ENCODE results near the gene SYNC.
"Not testable (repeated sequence)": the region's sequence is repeated elsewhere in the genome, so short reads cannot be mapped to it uniquely, and the experiment has no call there.

Gene SYNC

DNA sequence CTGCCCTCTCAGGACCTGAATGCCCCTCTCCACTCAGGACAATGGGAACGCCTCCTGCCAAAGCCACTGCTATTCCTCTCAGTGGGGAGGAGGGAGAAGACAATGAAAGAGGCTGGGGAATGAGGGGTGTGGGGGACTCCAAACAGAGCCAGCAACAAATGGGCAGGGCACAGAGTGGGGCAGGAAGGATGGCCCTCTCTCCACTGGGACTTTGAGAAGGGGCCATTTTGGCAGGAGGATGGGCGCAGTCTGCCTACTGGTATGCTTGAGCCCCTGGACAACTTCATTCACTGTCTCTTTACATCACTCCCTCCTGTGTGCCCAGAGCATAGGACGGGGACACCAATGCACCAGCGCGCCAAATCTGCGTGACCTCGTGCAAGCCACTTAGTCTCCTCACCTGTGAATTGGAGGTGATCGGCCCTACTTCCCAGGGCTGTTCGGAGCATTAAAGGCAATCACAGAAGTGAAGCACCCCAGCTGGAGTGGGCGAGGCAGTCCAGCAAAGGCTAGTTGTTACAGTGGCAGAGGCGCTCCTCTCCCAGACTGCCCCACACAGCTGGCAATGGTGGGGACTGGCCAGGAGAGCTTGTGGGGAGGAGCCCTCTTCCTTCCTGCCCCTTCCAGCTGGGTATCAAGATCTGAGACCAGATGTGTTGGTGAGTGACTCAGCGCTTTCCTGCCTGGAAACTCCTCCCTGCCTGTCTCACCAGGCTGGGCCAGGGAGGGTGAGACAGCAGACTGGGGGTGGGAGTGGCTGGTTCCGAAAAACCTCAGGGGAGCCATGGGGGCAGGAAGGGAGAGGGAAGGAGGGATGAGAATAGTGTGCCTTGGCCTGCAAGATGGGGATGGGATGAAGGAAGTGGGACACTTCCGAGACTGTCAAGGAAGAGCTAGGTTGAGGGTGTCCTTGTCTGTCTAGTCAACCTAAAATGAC lies 22.4 kb upstream of the SYNC start:
- DNase-seq (ENCODE audit: low read depth), result no peak

DNA sequence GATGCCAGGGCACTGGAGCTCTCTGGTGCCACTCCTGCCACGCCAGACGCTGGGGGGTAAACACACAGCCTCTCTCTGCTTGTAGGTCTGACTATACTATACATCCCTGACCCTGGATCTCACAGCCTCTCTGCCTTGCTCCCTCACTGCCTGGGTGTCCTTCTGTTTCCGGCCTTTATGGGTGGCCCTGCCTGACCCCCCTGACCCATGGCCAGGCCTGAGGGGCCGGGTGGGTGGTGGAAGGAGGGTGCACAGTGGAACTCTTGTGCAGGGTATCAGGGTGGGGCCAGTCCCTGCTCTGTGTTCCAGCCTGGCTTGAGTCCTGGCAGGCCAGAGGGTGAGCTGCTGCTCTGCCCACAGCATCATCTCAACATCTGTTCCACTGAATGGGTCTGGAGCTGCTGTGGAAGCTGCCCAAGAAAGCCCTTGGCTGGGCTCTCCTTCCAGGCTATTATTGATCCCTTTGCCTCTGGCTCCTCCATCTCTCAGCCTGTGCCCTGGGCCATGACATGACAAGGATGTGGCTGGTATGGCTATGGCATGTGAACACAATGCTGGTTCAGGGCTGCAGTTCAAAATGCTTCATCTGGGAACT lies 17.2 kb upstream of the SYNC start:
- DNase-seq (ENCODE audit: low read depth), result no peak

DNA sequence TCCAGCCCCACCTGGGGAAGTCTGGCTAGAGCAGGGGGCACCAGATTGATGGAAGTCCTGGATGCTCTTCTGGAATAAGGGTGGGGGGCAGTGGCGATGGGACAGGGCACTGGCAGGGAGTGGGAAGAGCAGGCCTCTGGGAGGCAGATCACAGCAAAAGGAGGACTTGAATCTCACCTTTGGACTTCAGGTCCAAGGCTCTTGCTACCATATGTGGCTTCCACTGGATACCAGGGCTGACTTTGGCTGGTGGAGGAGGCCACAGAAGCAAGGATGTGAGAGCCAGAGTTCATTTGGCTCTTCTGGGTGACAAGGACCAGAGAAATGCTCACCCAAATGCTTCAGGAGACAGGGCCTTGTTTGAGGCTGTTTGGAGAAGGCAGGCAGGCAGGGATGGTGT lies 16.0 kb upstream of the SYNC start:
- no peak for DNase-seq (ENCODE audit: low read depth)

DNA sequence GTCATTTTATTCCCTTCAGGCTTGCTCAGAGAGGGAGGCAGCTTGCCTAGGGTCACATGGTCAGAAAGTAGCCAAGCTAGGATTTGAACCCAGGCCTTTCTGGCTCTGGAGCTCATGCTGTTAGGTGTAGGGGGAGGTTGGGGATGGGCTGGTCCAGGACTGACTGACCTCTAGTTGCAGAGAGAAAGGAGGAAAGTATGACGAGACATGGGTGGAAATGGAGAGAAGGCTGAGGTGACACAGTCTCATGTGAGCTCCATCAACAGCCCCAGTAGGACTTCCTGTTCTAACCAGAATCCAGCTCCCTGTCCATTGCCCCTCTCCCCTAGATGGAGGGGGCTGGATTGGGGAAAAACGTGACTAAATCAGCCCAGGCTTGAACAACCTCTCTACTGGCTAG lies 15.5 kb upstream of the SYNC start:
- DNase-seq (ENCODE audit: low read depth), result no peak

DNA sequence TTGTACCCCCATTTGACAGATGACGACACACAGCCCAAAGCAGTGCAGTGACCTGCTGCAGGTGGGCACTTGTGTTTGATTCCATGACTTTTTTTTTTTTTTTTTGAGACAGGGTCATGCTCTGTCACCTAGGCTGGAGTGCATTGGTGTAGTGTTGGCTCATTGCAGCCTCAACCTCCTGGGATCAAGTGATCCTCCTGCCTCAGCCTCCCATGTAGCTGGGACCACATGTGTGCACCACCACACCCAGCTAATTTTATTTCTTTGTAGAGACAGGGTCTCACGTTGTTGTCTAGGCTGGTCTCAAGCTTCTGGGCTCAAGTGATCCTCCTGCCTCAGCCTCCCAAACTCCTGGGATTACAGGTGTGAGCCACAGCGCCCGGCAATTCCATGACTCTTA lies 14.9 kb upstream of the SYNC start:
- no peak for DNase-seq (ENCODE audit: low read depth)

DNA sequence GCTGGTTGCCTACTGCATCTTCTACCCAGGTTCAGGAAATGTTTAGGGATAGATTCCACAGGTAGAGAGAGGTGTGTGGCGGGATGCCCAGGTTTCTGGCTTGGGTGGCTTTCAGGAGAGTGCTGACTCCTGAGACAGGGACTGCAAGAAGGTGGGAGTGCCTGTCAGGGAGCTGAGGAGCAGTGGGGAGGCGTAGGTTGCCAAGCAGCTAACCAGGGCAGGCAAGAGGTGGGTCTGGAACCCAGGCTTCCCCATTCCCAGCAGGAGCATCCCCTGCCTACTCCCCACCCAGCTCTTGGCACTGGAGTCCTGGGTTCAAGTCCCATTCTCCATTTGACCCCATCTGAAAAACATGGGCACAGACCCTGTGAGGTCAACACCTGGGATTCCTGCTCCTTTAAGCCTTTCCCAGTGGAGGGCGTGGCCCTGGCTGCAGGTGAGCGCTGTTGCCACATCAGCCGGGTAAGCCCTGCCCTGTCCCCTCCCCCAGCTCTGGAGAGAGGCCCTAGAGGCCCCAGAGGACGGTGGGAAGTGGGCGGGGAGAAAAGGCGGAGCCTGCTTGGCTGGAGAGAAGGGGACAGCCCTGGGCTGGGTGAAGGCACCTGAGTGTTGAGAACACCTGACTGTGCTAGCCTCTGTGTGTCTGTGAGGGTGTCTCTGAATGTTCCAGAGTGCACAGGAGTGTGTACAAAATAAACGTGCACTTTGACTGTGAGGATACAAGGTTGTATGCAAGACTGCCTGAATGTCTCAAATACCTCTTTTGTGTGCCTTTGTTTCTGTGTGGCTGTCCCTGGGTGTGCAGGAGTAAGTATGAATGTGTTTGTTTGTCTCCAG lies 14.0 kb upstream of the SYNC start:
- no peak for DNase-seq (ENCODE audit: low read depth)

DNA sequence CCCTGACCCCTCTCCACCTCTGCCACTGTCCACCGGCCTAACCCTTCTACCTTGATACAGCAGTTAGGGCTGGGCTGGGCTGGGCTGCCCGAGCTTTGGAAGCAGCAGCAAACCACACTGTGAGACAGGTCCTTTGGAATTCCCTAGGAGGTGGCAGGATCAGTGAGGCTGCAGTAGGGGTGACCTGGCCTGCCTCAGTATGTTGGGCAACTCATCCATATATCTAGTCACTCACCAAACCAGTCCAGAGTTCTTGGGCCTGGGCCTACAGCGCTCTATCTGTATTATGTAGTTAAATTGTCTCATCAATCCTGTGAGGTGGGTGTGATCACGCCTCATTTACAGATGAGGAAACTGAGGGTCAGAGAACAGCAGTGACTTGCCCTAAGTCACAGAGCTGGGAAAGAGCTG lies 13.3 kb upstream of the SYNC start:
- no peak for DNase-seq (ENCODE audit: low read depth)

DNA sequence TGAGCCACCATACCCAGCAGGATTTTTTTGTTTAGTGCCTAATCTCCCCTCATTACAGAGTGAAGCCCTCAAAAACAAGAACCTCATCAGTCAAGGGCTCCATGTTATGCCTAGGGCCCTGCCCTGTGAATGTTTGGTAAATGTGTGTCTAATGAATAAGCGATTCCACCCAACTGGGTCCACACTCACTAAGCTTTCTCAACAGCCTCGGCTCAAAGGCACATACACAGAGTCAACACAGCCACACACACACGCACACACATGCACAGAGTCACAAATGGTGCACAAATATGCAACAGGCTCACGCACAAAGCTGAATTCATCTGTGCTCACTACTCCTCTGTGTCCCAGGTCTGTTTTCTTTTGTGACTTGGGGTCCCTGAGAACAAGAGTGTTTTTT lies 11.7 kb upstream of the SYNC start:
- no peak for DNase-seq (ENCODE audit: low read depth)

DNA sequence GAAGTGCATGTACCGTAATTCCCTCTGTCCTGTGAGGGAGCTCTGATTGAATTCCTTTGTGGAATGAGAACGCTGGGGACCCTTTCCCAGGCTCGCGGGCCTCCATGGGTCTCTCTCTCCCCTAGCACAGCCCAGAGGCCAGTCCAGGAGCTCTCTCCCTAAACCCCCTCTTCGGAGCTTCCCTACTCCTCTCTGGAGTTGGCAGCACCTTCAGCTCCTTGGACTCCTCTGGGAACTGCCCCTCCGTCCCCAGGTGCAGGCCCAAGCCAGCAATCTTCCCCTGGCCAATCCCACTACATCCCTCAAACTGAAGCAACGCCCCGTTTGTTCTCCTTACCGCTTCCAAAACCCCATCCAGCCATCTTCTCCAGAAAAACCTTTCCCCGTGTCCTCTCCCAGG lies 10.5 kb upstream of the SYNC start:
- no peak for DNase-seq (ENCODE audit: low read depth)

DNA sequence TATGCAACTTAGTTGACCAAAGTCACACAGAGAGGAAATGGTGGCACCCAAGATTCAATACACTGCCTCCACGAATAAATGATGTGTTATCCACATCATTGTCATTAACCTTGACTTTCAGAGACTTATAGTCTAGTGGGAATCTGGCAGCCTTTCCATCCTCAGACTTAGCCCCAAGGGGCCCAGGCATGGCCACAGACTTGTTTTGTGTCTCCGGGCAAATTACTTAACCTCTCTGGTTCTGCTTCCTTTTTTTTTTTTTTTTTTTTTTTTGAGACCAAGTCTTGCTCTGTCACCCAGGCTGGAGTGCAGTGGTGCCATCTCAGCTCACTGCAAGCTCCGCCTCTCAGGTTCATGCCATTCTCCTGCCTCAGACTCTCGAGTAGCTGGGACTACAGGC lies 8.7 kb upstream of the SYNC start:
- DNase-seq (ENCODE audit: low read depth), result not testable (repeated sequence)

DNA sequence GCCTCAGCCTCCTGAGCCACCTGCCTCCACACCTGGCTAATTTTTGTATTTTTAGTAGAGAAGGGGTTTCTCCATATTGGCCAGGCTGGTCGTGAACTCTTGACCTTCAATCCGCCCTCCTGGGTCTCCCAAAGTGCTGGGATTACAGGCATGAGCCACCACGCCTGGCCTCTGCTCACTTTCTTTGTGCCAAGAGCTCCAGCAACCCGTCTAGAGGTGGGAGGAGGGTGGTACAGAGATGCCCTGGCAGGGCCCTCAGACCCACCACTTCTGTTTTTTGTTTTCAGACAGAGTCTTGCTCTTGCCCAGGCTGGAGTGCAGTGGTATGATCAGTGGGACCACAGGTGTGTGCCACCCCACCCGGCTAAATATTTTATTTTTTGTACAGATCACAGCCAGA lies 6.9 kb upstream of the SYNC start:
- no peak for DNase-seq (ENCODE audit: low read depth)

DNA sequence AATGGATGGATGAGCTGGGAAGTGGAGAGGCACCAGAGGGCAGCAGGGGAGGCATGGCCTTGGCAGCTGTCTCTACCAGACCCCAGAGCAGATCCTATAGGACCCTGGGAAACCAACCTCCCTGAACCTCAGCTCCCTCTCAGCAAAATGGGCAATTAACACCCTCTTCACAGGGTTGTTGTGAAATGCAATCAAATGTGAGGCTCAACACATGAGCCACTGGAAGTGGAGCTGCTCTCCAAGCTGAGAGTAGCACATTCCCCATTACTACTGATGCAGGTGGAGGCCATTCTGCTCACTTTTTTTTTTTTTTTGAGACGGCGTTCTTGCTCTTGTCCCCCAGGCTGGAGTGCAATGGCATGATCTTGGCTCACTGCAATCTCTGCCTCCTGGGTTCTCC lies 6.5 kb upstream of the SYNC start:
- DNase-seq (ENCODE audit: low read depth), result no peak

DNA sequence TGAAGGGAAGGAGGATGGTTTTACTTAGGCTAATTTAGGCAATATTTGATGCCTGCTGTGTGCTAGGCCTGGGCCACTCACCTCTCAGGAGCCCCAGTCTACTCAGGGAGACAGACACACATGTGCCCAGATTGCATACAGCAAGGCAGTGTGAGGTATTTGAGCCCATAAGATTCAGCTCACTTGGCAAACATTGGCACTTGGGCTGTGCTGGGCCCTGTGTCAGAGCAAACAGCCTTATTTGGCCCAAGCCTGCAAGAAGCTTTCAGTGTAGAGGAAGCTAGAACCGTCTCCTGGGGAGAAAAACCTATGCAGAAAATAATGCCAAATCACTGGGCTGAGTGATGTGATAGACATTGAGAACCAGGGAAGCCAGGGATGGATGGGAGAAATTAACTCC lies 3.9 kb upstream of the SYNC start:
- no peak for DNase-seq (ENCODE audit: low read depth)

DNA sequence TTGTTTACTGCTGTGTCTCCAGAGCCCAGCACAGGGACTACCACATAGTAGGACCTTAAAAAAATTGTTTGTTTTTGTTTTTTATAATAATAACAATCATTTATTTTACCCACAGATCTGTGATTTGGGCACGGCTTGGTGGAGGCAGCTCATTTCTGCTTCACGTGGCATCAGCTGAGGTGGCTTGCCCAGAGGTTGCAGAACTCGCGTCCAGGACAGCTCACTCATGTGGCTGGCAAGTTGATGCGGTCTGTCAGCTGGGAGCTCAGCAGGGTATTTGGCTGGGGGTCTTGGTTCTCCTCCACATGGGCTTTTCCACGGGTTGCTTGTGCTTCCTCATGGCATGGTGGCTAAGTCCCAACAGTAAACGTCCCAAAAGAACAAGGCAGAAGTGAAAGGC lies 2.9 kb upstream of the SYNC start:
- DNase-seq (ENCODE audit: low read depth), result no peak

DNA sequence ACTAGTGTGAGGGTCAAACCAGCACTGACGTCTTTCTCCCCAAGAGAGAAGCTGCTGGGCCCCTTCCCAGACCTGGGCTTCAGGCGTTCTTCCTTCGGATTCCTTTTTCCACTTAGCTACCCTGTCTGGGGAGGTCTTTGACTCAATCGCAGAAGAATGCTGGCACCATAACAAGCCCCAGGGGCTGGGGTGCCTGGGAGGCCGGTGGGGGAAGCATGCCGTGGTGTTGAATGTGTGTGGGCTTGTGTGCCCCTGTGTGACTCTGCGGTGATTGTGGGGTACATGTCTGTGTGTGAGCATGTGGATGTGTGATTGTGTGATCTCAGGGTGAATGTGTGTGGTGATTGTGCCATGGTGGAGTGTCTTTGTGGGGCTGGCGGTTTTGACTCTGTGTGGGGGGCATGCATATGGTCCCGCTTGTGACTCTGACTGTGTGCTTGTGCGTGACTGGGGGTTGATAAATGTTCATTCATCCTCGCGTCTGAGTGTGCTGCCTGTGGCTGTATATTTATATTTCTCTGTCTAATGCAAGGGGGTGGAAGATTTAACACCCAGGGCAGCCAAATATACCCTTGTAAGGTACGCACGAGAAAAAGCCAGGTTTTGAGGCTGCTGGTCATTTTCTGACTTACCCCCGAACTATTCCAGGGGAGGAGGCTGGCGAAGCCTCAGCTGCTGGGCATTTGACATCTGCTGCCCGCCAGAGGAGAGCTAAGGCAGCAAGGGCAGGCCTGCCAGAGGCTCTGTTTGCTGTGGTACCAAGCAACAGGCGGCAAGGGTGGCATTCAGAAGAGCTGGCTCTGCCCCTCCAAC lies 1.1 kb upstream of the SYNC start:
- no peak for DNase-seq (ENCODE audit: low read depth)

DNA sequence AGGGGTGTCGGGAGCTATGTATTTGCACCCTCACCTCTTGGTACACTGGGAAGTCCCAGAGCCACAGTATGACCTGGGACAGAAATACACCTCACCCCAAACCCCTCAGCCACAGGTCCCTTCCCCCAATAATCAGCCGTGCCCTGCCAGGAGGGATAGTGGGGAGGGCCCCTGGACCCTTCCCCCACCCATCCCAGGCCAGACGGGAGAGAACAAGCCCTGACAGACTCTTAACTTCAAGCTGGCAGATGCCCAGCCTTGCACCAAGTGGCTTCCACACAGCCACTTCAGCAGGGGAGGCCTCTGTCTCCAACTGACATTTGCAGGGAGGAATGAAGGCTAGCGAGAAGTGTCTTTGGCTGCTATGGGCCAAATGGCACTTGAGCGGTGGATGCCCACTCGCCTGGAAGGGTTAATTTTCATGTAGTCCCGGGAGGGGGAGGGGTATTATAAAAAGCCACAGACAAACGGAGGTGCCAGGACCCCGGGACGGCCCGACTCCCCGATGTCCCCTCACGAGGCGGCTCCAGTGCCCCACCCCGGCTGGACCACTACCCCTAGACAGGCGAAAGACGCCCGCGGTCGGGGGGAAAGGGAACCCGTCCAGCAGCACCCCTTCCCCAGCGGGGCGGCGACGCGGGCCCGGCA lies 495 bp downstream of the SYNC start:
- DNase-seq (ENCODE audit: low read depth), result no peak

DNA sequence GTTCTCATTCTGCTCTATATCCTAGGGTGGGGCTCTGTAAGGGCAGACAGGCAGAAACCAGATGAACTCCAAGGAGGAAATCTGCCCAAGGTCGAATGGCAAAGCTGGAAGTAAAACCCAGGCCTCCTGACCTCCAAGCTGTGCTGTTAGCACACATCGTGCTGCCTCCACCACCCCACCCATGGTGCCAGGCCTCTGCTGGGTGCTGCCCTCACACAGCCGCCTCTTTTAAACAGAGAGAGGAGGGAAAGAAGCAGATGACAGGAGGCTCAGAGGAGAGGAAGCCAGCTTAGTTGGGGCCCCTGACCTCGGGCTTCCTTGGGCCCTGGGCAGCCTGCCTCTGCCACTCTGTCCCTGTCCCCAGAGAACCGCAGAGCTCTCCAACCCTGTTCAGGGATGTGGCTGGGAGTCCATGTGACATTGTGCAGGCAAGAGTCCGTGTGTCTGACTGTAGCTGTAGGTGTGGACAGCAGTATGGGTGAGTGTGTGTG lies 1.1 kb downstream of the SYNC start:
- no peak for DNase-seq (ENCODE audit: low read depth)

DNA sequence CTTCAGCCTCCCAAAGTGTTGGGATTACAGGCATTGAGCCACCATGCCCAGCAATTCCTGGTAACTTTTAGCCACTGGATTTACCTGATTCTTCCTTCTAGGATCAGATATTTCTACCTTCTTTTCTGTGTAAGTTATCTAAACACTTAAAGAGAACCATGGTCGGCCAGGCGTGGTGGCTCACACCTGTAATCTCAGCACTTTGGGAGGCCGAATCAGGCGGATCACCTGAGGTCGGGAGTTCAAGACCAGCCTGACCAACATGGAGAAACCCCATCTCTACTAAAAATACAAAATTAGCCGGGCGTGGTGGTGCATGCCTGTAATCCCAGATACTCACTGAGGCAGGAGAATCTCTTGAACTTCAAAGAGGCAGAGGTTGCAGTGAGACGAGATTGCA lies 5.6 kb downstream of the SYNC start:
- not testable (repeated sequence) for DNase-seq (ENCODE audit: low read depth)

DNA sequence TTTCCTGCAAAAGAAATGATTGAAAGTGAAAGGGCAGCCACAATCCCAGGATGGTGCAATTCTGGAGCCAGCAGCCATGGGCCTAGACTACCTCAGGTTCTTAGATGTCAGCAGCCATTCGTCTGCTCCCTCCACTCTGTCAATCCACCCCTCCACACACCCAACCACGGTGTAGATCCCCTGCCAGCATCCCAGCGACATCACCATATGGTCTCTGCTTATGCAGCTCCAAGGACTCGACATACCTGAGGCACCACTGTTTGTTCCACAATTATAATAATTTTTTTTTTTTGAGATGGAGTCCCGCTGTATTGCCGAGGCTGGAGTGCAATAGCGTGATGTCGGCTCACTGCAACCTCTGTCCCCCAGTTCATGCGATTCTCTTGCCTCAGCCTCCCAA lies 6.5 kb downstream of the SYNC start:
- DNase-seq (ENCODE audit: low read depth), result no peak

DNA sequence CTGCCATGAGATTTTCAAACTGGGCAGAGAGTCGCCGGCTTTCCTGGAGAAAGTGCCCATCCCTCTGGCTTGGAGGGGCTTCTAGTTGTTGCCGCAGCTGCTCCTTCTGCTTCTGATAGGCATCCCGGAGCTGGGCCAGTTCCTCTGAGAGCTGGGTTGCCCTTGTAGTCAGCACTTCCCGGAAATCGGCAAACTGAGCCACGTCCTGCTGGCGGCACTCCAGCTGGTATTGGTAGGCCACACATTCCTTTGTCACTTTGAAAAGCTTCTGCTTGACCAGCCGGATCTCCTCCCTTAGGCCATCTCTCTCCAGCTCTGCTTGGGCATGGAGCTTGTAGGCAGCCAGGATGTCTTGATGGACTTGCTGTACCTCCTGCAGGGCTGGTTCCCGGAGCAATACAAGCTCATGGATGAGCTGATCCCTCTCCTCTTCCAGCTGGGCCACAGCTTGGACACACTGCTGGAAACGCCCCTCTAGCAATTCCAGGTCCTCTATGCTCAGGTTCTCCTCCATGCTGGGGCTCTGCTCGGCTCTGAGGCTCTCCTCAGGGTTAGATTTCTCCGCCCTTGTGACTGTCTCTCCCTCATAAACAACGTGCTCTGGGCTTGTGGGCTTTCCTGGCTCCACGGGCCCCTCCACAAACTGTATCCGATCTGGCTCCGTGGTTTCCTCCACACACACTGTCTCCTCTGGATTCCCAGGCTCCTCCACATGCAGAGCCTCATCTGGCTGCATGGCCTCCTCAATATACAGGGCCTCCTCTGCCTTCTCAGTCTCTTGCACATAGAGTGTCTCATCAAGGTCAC lies 7.3 kb downstream of the SYNC start:
- DNase-seq (ENCODE audit: low read depth), result no peak
